Uterus (tissue), 4 donors: ENCODE results near the gene KDF1. TPM values are rescaled to one million over a fixed set of nuclear protein-coding genes. Genes with fewer than 3 reads are reported as not detected.
A peak's percentile ranks its signal among the peaks of the same experiment; 100 is the strongest.

ENCODE experiments used
- DNase-seq, 2 donors: peaks; one replicate each; pipeline ENCODE4 v3.0.0-alpha.2; 2019 to 2020
- H3K27ac ChIP-seq, 2 donors: fragments of 200-600 bp; sonication (generic); 1 replicate in 1 of 2; 2 replicates in 1 of 2; pipeline ENCODE4 v1.5.1; 2016 to 2018
- H3K27me3 ChIP-seq, 2 donors: fragments of 200-600 bp; sonication (generic); one replicate each; pipeline ENCODE4 v1.5.1; 2018 to 2019; ENCODE audit warnings: control low read depth in 1 of 2
- H3K36me3 ChIP-seq, 2 donors: fragments of 200-600 bp; sonication (generic); one replicate each; pipeline ENCODE4 v1.5.1; 2019; ENCODE audit warnings: control low read depth in 1 of 2
- H3K4me1 ChIP-seq, 2 donors: fragments of 200-600 bp; sonication (generic); one replicate each; pipeline ENCODE4 v1.5.1; 2018 to 2019; ENCODE audit warnings: control low read depth in 1 of 2
- H3K4me3 ChIP-seq, 2 donors: fragments of 200-600 bp; sonication (generic); 1 replicate in 1 of 2; 2 replicates in 1 of 2; pipeline ENCODE4 v1.5.1; 2018 to 2019; ENCODE audit warnings: mild to moderate bottlenecking in 1 of 2
- H3K9me3 ChIP-seq, 2 donors: fragments of 200-600 bp; sonication (generic); one replicate each; pipeline ENCODE4 v1.5.1; 2019; ENCODE audit warnings: control low read depth in 1 of 2
- POLR2A ChIP-seq, 2 donors: fragments of 450-650 bp; IDR thresholded peaks; one replicate each; pipeline ENCODE4 v1.6.1; 2016; ENCODE audit warnings: antibody characterized with exemption in 2 of 2, mild to moderate bottlenecking in 1 of 2, moderate library complexity in 1 of 2
- intact Hi-C: fragments of 100-400 bp; cut with DNase I; formaldehyde crosslinking; loops from one replicate; pipeline ENCODE4 v1.15.1; 2023; ENCODE audit warnings: low total_unique reads
- total RNA-seq, 4 donors: library from RNA; depleted of rRNA in 3 of 4; stranded (reverse); fragments of >200 nt in 3 of 4; gene quantifications; one replicate each; pipeline versions ENCODE4 v1.1.0 to v1.2.4, GENCODE V29; 2014 to 2023
- TF ChIP-seq, protein P1 (sequence below), 4 experiments: fragments of 200-600 bp in 2 of 4; fragments of 450-650 bp in 2 of 4; sonication (generic) in 2 of 4; IDR thresholded peaks; one replicate each; pipeline ENCODE4 v1.5.1; 2016 to 2019; ENCODE audit warnings: antibody characterized with exemption in 4 of 4, mild to moderate bottlenecking in 2 of 4, moderate library complexity in 1 of 4
- donor health status: DM: yes; HTN: yes; CAD: no.

Gene KDF1
- total RNA-seq, 4 donors from 2014 or later: 1.9 TPM; not detected in 3

- intact Hi-C loops: no loop called here
- H3K27ac ChIP-seq: no peak overlapping the region
- TF ChIP-seq, protein P1, sequence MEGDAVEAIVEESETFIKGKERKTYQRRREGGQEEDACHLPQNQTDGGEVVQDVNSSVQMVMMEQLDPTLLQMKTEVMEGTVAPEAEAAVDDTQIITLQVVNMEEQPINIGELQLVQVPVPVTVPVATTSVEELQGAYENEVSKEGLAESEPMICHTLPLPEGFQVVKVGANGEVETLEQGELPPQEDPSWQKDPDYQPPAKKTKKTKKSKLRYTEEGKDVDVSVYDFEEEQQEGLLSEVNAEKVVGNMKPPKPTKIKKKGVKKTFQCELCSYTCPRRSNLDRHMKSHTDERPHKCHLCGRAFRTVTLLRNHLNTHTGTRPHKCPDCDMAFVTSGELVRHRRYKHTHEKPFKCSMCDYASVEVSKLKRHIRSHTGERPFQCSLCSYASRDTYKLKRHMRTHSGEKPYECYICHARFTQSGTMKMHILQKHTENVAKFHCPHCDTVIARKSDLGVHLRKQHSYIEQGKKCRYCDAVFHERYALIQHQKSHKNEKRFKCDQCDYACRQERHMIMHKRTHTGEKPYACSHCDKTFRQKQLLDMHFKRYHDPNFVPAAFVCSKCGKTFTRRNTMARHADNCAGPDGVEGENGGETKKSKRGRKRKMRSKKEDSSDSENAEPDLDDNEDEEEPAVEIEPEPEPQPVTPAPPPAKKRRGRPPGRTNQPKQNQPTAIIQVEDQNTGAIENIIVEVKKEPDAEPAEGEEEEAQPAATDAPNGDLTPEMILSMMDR (IDR thresholded peaks at IDR 0.05): no peak
- TF ChIP-seq POLR2A (IDR thresholded peaks at IDR 0.05): no peak
These were observed 45.6 kb upstream of the KDF1 start for GRCh38 chr1:27005648-27006496.

GRCh38 chr1:27005166-27005530 lies 44.9 kb upstream of the KDF1 start:
- intact Hi-C loops: no loop called here
- no peaks in the 10 kb centered on the region for H3K27me3 ChIP-seq
- no peak for DNase-seq
- no peaks in the 10 kb centered on the region for H3K9me3 ChIP-seq
- H3K36me3 ChIP-seq: no peaks in the 10 kb centered on the region
- no peak overlapping the region for H3K4me3 ChIP-seq
- peak overlapping the region; percentile 9 to 42 for H3K27ac ChIP-seq
- peaks cover 2 to 21% of the 10 kb centered on the region in 2 donors for H3K4me1 ChIP-seq
- TF ChIP-seq, protein P1 (IDR thresholded peaks at IDR 0.05): no peak
- no peak for TF ChIP-seq POLR2A (IDR thresholded peaks at IDR 0.05)

More at GRCh38 chr1:27005648-27006496, 45.6 kb upstream of the KDF1 start:
- Histone ChIP-seq H3K4me3 (no peak overlapping the region), H3K27me3 (no peaks in the 10 kb centered on the region), H3K4me1 (peaks cover 0 to 21% of the 10 kb centered on the region in 2 donors), H3K36me3 (no peaks in the 10 kb centered on the region), H3K9me3 (no peaks in the 10 kb centered on the region)
- DNase-seq: no peak

DNA sequence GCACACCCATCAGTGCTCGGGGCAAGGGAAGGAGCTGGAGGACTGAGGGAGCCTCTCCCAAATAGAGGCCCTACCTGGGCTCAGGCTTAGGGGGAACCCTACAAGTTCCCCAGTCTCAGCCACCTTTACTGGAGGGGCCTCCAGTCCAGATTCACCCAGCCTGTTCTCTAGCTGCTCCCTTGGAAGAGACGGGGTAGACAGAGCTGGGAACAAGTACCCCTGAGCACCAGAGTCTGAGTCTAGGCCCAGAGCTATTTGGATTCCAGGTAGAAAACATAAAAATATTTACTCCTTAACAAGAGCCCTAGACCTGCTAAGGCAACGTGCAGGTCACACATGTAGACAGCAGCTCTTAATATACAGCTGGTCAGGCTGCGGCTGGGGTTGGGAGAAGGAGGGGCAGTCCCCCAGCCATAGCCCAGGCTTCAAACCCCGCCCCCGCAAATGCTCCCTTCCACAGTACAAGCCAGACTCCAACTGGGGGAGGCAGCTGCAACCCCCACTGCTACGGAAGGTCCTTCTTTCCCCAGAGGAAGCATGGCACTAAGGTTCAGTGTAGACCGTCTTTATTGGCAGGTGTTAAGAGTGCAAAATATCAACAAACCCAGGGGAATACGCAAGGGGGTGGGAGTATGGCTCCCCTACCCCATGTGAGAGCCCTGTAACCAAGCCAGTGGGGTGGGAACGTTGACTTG lies 44.4 kb upstream of the KDF1 start:
- TF ChIP-seq, protein P1 (IDR thresholded peaks at IDR 0.05): no peak
- TF ChIP-seq POLR2A (IDR thresholded peaks at IDR 0.05): no peak
- Histone ChIP-seq H3K9me3 (no peaks in the 10 kb centered on the region), H3K4me3 (no peak overlapping the region), H3K36me3 (no peaks in the 10 kb centered on the region), H3K27ac (peak overlapping the region; percentile 9 to 42), H3K4me1 (peaks cover 8 to 21% of the 10 kb centered on the region in 2 donors), H3K27me3 (no peaks in the 10 kb centered on the region)
- DNase-seq: peak; percentile 58 to 59
- intact Hi-C loops: no loop called here

DNA sequence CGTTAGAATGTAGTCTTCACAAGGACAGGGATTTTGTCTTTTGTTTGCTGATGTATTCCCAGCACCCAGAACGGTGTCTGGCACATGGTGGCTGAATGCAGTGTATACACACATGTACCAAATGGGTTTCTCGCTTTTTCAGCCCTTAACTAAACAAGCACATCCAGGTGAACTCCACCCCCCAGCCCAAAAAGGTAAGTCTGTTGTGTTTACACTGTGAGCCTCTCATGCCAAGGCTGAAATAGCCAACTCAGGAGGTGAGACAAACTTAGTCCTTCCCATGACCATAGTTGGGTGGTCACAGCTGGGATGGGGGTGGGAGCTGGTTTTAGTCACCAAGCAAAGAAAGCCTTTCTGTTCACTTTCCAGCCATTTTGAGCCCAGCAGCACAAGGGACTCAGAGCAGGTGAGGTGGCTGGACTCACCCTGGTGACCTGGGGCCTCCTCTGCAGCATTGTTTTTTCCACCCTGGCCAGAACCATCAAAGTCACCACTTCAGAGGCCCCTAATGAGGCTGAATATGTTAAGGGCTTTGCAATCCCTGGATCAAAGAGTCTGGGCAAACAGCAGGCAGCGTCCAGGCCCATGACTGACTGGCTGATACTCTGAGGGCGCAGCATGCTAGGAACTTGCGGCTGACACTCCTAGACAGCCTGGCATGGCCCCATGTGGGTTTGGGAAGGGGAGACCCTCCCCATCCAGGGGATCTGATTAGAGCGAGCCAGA lies 43.6 kb upstream of the KDF1 start:
- H3K4me1 ChIP-seq: peaks cover 9 to 21% of the 10 kb centered on the region in 2 donors
- intact Hi-C loops: no loop called here
- no peak for DNase-seq
- H3K9me3 ChIP-seq: no peaks in the 10 kb centered on the region
- no peak overlapping the region for H3K4me3 ChIP-seq
- peak overlapping the region; percentile 9 to 40 for H3K27ac ChIP-seq
- no peaks in the 10 kb centered on the region for H3K27me3 ChIP-seq
- H3K36me3 ChIP-seq: no peaks in the 10 kb centered on the region
- TF ChIP-seq, protein P1 (IDR thresholded peaks at IDR 0.05): no peak
- no peak for TF ChIP-seq POLR2A (IDR thresholded peaks at IDR 0.05)
